ENCODE data around the gene GPNMB.

GPNMB gene

GRCh38 chr7:23230641-23231101, 15.9 kb upstream of the GPNMB start:
- H3K4me3 ChIP-seq (ENCODE audit: low read depth, low read length) = no peak overlapping the region
- TF ChIP-seq CTCF (IDR thresholded peaks at IDR 0.05; ENCODE audit: low read depth, low read length) (no peak), MYC (IDR thresholded peaks at IDR 0.05; ENCODE audit: low read depth, low read length) (no peak), POLR2A (IDR thresholded peaks at IDR 0.05; ENCODE audit: extremely low read depth, insufficient read length) (no peak), MAX (IDR thresholded peaks at IDR 0.05; ENCODE audit: low read depth, low read length) (no peak)
- DNase-seq (ENCODE audit: low read depth) = no peak

- TF ChIP-seq MAX (IDR thresholded peaks at IDR 0.05; ENCODE audit: low read depth, low read length) (no peak), POLR2A (IDR thresholded peaks at IDR 0.05; ENCODE audit: extremely low read depth, insufficient read length) (no peak), MYC (IDR thresholded peaks at IDR 0.05; ENCODE audit: low read depth, low read length) (no peak), CTCF (IDR thresholded peaks at IDR 0.05; ENCODE audit: low read depth, low read length) (no peak)
- no peak overlapping the region for H3K4me3 ChIP-seq (ENCODE audit: low read depth, low read length)
- DNase-seq (ENCODE audit: low read depth) = no peak
Measured at GRCh38 chr7:23232966-23233365, 13.6 kb upstream of the GPNMB start.

- H3K4me3 ChIP-seq (ENCODE audit: low read depth, low read length) = no peak overlapping the region
- no peak for DNase-seq (ENCODE audit: low read depth)
- TF ChIP-seq CTCF (IDR thresholded peaks at IDR 0.05; ENCODE audit: low read depth, low read length) (no peak), MAX (IDR thresholded peaks at IDR 0.05; ENCODE audit: low read depth, low read length) (no peak), POLR2A (IDR thresholded peaks at IDR 0.05; ENCODE audit: extremely low read depth, insufficient read length) (no peak), MYC (IDR thresholded peaks at IDR 0.05; ENCODE audit: low read depth, low read length) (no peak)
Measured at GRCh38 chr7:23234569-23235296, 11.8 kb upstream of the GPNMB start.

GRCh38 chr7:23235813-23236221, 10.8 kb upstream of the GPNMB start:
- DNase-seq (ENCODE audit: low read depth) = no peak
- TF ChIP-seq MAX (IDR thresholded peaks at IDR 0.05; ENCODE audit: low read depth, low read length) = no peak
- TF ChIP-seq CTCF (IDR thresholded peaks at IDR 0.05; ENCODE audit: low read depth, low read length) = no peak
- no peak for TF ChIP-seq MYC (IDR thresholded peaks at IDR 0.05; ENCODE audit: low read depth, low read length)
- no peak for TF ChIP-seq POLR2A (IDR thresholded peaks at IDR 0.05; ENCODE audit: extremely low read depth, insufficient read length)
- H3K4me3 ChIP-seq (ENCODE audit: low read depth, low read length) = no peak overlapping the region

- TF ChIP-seq MAX (IDR thresholded peaks at IDR 0.05; ENCODE audit: low read depth, low read length) (no peak), MYC (IDR thresholded peaks at IDR 0.05; ENCODE audit: low read depth, low read length) (no peak), CTCF (IDR thresholded peaks at IDR 0.05; ENCODE audit: low read depth, low read length) (no peak), POLR2A (IDR thresholded peaks at IDR 0.05; ENCODE audit: extremely low read depth, insufficient read length) (no peak)
- DNase-seq (ENCODE audit: low read depth) = no peak
- no peak overlapping the region for H3K4me3 ChIP-seq (ENCODE audit: low read depth, low read length)
Measured at GRCh38 chr7:23237000-23237399, 9.6 kb upstream of the GPNMB start.
